HL-60/S4 treated with phorbol 12-myristate 13-acetate at 8.2 ng/mL for 4 days and 3 days (cell line): ENCODE data around the gene GAS7.

Source experiments
- in situ Hi-C: fragments of 300-500 bp; cut with MboI; formaldehyde crosslinking; loops from 2 replicates; pipeline ENCODE4 v1.15.0; 2022; ENCODE audit warnings: low sequenced_read_pairs

GAS7 gene

GRCh38 chr17:10172241-10172741, 26.1 kb downstream of the GAS7 start:
- in situ Hi-C loops, result no loop called here

- in situ Hi-C loops, result no loop called here
Observed at GRCh38 chr17:10171581-10171981, 26.8 kb downstream of the GAS7 start.

GRCh38 chr17:10171122-10171571, 27.3 kb downstream of the GAS7 start:
- in situ Hi-C loops, result no loop called here

- in situ Hi-C loops, result no loop called here
Observed at GRCh38 chr17:10170233-10170632, 28.2 kb downstream of the GAS7 start.

GRCh38 chr17:10169290-10169689, 29.1 kb downstream of the GAS7 start:
- in situ Hi-C loops, result no loop called here

- in situ Hi-C loops, result no loop called here
Observed at GRCh38 chr17:10166176-10166935, 32.0 kb downstream of the GAS7 start.

GRCh38 chr17:10162096-10162495, 36.3 kb downstream of the GAS7 start:
- in situ Hi-C loops, result no loop called here

GRCh38 chr17:10161386-10161785, 37.0 kb downstream of the GAS7 start:
- in situ Hi-C loops, result no loop called here

GRCh38 chr17:10156948-10157607, 41.3 kb downstream of the GAS7 start:
- in situ Hi-C loops, result no loop called here

GRCh38 chr17:10156599-10156947, 41.8 kb downstream of the GAS7 start:
- in situ Hi-C loops, result no loop called here

- in situ Hi-C loops, result no loop called here
Observed at GRCh38 chr17:10156077-10156435, 42.4 kb downstream of the GAS7 start.

GRCh38 chr17:10155371-10156076, 42.9 kb downstream of the GAS7 start:
- in situ Hi-C loops, result no loop called here

- in situ Hi-C loops, result no loop called here
Observed at GRCh38 chr17:10151667-10152496, 46.5 kb downstream of the GAS7 start.

GRCh38 chr17:10149573-10150399, 48.6 kb downstream of the GAS7 start:
- in situ Hi-C loops, result no loop called here

- in situ Hi-C loops, result no loop called here
Observed at GRCh38 chr17:10147761-10148415, 50.5 kb downstream of the GAS7 start.

GRCh38 chr17:10147040-10147439, 51.4 kb downstream of the GAS7 start:
- in situ Hi-C loops, result no loop called here

- in situ Hi-C loops, result no loop called here
Observed at GRCh38 chr17:10144982-10145381, 53.4 kb downstream of the GAS7 start.

- in situ Hi-C loops, result no loop called here
Observed at GRCh38 chr17:10144456-10144855, 54.0 kb downstream of the GAS7 start.

GRCh38 chr17:10141436-10141835, 57.0 kb downstream of the GAS7 start:
- in situ Hi-C loops, result no loop called here

GRCh38 chr17:10139577-10139976, 58.8 kb downstream of the GAS7 start:
- in situ Hi-C loops, result no loop called here
